Ureter (tissue), 1 donor: Measurements from ENCODE around the gene SOBP. TPM values are rescaled to one million over a fixed set of nuclear protein-coding genes. Genes with fewer than 3 reads are reported as not detected.

ENCODE experiments used
- DNase-seq: peaks from one replicate; pipeline ENCODE4 v3.0.0-alpha.2; 2020; ENCODE audit warnings: low spot score
- total RNA-seq: library from RNA; stranded (reverse); gene quantifications from one replicate; pipeline ENCODE4 v1.2.4, GENCODE V29; 2023
- donor health status: DM: yes; HTN: yes; CAD: no.

SOBP gene
- total RNA-seq, 1 donor from 2014 or later = 12.6 TPM

DNA sequence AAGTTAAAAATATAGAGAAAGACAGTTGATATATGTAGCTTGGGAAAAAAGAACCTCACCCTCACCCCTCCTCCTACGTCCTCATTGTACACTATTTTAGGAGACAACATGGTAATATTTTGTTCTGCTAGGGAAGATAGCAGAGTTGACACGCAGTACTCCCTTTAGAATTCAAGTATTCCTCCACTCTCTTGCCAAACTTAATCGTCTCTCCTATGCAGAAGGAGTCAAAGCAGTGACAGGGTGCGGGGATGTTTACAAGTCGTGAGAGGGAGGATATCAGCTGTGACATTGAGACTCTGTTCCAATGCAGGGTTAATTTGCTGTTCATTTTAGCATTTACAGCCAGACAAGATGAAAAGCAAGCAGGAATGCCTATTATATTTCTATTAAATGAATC is 97.5 kb downstream of the SOBP start:
- no peak for DNase-seq

DNA sequence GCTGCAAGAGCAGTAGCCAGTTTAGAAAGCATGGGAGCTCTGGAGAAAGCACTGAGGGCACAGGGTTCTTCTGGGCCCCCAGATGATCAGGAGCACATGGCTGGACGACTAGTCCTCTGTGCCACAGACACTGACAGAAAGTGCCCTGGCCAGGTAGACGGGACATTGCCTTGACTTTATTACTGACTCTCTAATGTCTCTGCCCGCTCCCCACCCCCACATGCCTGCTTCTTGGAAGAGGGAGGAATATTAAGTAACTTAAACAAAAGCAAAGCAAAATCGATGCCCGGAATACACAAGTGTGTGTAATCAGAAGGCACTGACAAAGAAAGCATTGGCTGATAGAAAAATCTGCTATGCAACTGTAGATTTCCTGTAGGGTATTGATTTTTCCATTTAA is 99.3 kb downstream of the SOBP start:
- no peak for DNase-seq

DNA sequence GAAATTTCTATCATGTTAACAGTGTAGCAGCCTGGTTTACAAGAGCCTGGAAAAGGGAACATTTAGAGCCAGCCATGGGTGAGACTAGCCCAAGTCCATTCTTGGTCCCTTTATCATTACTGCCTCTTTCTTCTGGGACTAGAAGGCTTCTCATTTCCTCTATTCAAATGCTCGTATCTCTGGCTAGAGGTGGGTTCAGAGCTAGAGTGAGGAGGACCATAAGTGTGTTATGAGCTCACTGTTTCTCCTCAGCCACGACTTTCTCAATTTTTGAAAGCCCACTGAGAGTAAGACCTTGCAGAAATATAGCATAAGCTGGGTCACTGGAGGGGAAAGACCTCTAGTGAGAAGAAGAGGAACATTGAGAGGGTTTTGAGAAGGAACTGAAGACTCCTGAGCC is 100.0 kb downstream of the SOBP start:
- DNase-seq = no peak

DNA sequence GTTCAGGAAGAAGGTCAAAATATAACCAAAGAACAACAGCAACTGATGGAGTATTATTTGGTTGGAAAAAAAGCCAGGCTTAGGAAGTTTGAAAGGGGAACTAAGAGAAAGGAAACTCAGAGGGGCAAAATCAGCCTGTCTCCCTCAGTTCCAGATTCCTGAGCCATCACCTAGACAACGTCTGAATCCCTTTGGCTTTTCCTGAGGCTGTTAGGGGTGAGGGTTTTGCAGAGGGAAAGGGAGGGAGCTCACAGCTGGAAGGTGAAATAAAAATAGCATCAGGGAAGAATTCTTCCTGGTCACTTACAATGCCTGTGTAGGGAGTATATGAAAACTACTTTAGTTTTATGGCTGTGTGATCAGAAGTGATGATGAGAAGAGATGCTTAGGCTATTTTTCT is 100.5 kb downstream of the SOBP start:
- DNase-seq = no peak

DNA sequence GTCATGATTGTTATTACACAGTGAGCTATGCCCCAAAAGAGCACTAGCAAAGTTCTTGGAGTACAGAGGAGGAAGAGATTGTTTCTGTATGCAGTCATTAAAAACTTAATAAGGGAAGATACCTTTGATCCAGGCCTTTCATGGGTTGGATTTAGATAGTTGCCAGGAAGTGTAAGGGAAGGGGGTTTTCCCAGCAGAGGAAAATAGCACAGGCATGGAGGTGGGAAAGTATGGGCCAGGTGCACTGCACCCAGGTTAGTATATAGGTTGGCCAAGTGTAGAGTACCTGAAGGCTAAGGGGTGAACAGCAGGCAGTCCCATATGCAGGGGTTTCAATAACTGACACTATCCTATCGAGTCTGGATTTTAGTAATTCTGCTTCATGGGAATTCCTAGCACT is 101.4 kb downstream of the SOBP start:
- DNase-seq = no peak

DNA sequence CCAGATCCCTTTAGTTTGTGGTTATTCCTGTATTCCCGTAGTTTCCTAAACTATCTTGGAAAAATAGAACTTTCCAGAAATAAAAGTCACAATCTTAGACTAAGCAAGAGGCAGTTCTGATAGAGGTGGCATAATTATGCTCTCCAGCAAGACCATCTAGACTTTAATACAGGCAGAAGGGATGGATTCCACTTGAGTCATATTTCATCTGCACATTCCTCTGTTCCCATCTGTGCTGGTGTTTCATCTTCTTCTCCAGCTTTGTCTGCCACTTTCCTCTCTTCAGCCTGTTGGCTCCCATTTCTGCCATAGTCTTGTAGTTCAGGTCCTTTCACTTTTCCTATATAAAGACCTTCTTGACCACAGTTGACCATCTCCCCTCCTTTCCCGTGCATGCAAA is 102.9 kb downstream of the SOBP start:
- DNase-seq = no peak

DNA sequence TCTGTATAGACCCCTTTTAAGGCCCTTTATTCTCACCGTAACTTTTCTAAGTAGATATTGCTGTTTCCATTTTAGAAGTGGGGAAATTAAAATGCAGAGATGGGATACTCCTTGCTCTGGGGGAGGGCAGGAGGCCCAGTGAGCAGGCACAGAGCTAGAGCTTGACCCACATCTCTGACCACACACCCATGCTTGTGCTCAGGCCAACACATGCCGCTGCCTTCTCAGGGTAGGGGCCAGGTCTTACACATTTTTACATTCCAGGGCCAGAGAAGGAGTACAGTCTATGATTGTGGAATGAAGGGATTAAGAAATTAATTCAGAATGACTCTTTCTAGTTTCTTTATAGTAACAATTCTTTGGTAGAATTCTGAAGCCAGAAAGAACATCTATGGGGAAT is 104.8 kb downstream of the SOBP start:
- no peak for DNase-seq

DNA sequence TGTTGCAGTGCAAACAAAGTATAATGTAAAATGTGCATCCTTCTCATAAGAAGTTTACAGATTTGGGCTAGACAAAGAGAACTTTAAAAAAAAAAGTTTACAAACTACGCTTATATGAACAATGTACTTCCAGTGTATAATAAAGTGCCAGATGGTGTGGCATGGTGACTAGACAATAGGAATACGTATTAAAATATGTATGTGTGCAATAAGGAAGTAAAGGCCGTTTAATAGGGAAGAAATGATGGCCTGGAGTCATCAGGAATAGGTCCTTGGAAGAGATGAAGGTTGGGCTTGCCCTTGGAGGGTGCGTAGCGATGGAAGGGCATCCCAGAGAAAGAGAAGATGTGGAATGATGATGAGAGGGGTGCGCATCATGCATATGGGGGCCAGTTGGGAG is 108.2 kb downstream of the SOBP start:
- no peak for DNase-seq

DNA sequence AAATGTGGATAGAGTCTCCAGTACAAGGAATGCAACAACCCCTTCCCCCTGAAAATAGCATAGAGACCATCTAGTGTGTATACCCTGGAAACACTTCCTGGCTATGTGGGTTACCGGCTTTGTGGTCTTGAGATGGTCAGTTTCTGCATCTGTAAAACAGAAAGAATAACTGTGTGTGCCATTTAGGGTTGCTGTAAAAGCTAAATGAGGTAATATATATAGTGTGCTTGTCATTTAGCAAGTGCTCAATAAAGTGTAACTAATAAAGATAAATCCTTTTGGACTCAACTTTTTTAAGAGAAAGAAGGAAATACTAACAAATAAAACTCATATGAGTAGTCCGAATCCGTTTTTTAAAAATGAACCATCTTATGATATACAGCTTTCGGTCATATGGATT is 109.1 kb downstream of the SOBP start:
- no peak for DNase-seq

DNA sequence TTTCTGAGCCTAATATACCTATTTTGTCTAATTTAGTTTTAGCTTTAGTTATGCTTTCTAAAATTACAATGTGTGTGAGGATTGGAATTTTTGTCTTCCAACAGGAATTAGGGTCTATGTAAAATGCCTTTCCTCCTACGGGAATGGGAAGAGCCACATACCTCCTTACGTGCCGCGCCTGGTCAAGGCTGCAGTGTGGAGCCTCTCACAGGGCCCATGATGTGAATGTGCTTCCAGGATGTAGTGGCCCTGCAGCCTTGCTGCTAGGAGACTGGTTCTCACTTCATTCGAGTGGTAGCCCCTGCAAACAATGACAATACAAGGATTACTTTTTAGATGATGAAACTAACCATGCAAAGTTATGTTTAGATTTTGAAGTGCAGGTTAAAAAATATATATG is 110.2 kb downstream of the SOBP start:
- no peak for DNase-seq

DNA sequence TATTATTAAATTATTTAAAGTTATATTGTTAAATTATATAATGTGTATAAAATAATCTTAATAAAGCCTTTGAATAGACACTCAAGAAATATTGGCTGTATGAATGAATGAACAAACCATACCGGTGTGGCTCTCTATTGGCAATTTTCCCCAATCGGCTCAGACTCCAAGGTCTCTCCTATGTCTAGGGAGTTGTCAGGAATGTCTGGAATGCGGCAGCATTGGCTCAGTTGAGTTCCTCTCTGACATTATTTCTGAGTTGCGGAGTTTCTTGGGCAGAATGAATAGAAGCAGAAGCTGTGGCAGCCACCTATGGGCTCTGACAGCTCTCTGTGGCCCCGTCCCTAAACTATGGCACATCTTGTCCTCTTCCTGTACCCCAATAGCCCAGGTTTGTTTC is 111.0 kb downstream of the SOBP start:
- DNase-seq = no peak

DNA sequence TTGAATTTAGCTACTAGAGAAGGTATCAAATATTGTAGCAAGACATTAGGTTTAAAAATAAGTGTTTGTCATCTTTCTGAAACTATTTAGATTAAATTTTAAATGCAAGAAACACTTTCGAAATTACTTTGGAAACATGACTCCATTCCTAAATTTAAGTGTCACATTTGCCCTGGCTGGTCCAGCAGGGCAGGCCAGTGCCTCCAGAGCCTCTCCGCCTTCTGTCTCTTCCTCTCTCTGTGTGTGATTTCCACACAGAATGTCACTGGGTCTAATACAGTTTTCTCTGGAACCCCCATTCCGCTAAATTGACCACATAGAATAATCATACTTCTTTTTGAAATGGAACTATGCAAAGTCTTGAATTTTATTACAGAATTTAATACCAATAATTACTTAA is 111.5 kb downstream of the SOBP start:
- no peak for DNase-seq

DNA sequence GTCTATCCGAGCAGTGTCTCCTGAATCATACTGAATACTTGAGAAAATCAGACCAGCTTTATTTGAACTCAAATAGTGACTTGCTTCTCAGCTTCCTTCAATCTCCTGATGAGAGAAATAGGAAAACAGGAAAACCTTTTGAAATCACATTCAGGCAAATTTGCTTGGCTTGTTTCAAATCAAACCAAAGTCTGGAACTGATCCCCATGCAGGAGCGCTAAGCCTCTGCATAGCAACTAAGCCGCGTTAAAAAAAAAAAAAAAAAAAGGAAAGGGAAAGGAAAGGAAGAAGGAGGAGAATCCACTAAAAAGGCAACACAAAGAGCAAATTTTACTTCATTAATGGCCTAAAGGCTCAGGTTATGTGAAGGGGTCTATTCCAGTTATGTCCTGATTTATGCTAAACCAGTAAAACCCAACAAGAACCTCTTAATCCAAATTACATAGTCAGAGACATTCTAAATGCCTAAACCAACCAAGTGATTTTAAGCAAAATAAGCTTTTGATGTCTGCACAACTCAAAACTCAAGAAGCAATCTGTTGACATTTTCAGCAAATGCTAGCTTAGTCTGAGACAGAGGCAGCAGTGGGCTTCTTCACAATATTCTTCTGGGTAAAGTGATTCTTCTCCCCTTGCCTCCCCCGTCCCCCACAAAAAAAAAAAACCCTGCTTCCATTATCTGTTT is 112.5 kb downstream of the SOBP start:
- DNase-seq = no peak

DNA sequence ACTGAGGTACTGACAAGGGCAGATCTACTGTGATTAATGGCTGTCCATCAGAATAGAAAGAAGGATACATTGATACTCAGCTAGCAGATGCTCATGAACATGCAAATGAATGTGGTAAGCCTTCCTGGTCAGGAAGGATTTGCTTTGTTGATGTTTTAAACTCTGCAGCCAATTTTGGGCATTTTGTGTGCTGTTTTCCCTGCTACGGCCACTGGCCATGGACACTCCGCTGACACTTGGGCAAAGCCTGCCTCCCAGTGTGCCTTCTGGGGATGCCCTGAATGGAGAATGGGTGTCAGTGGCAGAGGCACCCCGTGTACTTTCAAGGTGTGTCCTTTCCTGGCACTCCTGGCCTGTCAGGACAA is 113.1 kb downstream of the SOBP start:
- no peak for DNase-seq

DNA sequence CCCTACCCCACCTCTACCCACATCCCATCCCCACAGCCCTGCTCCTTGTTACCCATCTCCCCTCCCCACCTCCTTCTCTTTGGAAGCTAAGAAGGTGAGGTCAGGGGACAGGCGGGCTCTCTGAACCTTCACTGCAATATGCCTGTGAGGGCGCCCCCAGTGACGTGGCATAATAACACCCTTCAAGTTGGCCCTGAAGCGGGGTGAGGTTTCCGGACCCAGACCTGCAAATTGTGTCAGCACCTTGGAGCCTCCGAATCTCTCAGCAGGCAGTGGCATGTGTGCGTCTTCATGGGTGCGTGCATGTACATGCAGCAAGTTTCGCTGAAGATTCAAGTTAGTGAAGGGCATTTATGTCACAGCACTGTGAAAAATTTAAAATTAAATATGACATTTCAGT is 114.6 kb downstream of the SOBP start:
- no peak for DNase-seq

DNA sequence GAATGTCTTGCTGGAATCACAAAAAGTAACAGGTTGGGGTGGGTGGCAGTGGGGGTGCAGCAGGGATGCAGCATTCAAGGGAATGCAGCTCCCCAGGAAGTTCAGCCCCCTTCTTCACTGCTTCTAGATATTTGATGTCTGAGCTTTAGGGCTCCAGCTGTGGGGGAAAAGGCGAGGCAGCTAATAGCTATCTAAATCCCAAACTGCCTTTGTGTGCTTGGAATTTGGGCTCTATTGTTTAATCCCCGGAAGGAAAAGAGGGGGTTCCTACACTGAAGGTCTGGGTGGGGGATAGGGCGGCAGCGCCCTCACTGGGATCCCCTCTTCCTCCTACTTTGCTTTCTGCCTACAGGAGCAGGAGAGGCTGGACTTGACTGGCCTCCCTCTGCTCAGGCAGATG is 116.5 kb downstream of the SOBP start:
- no peak for DNase-seq

DNA sequence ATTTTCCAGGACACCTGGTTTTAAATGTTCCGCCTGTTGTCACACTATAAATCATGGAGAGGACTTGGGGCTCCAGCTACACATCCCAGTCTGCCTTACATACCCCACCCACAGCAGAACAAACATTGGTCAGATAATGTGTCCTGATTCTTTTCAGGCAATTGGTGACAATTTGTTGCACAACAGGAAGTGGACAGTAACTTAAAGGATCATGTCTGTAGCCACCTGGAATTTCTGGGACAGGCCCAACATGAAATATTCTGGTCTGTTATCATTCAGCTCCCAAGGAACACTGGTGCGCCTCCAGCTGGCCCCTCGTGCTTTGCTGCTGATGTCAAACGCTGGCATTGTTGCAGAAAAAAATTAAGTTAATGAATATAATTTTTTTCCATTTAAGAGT is 117.2 kb downstream of the SOBP start:
- DNase-seq = no peak

DNA sequence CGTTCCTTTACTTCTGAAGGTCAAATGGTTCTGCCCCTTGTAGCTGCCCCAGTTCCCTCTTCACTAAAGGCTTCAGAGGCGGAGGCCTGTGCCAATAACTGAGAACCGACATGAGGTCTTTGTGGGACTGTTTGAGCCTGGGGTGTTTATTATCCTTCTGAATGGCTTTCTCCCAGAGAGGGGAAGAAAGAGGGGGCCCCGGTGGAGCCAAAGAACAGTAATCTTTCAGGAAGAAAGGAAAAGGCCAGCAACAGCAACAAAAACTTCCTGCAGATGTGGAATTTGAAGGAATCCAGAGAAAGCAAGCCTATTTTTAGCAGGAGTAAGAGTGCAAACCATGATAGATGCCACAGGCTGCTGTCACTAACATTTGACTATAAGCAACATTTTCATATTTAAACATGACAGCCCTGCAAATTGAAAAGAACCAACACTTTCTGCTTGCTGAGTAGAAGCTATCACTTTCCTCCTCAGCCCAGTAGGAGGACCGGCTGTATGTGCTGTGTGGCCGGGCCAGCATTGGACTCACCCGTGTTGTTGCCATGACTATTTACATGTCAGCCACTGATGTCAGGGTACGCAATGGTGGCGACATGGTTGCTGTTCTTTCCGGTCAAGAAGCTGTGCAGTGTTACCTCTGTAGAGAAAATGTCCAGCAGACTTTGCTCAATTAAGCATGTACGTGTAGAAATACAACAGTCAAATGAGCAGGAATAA is 121.3 kb downstream of the SOBP start:
- DNase-seq = no peak

DNA sequence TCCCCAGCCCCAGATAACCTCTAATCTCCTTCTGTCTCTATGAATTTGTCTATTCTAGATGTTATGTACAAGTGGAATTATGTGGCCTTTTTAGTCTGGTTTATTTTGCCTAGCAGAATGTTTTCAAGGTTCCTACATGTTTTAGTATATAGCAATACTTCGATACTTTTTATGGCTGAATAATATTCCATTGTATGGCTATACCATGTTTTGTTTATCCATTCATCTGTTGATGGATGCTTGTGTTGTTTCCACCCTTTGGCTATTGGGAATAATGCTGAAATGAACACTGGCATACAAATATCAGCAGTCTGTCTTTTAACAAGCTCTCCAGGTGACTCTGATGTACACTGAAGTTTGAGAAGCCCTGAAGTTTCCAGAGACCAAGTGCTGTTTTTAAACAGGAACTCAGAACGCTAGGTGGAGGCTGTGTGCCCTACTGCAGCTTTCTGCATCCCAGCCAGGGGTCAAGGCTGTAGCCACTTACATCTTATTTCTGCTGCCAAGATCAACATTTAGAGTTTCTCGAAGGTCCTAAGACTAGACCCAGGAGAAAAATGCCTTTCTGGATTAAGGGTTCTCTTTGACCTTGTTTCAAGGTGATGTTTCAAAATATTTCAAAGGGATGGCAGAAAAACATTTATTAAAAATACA is 123.0 kb downstream of the SOBP start:
- no peak for DNase-seq

DNA sequence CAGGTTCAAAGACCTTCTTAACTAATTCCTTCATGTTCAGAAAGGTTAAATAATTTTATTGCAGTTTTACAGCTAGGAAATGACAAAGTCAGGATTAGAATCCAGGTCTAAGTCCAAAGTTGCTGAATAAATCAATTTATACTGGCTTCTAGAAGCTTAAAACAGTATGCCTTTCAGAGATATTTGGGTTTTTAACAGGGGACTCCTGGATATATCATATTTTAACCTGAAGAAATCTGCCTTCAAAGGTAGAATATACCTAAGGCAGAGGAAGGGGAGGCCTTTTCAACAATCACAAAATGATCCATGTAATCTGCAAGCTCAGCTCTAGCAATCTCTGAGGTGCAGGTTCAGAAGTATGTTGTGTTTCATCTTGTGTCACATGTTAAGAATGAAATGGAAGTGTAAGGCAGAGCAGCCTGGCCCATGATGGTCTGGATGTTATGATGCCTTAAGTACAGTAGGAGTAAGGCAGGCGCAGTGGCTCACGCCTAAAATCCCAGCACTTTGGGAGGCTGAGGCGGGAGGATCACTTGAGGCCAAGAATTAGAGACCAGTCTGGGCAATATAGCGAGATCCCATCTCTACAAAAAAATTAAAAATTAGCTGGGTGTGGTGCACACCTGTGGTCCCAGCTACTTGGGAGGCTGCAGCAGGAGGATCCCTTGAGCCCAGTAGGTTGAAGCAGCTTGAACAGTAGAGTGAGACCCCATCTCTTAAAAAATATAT is 123.9 kb downstream of the SOBP start:
- no peak for DNase-seq

DNA sequence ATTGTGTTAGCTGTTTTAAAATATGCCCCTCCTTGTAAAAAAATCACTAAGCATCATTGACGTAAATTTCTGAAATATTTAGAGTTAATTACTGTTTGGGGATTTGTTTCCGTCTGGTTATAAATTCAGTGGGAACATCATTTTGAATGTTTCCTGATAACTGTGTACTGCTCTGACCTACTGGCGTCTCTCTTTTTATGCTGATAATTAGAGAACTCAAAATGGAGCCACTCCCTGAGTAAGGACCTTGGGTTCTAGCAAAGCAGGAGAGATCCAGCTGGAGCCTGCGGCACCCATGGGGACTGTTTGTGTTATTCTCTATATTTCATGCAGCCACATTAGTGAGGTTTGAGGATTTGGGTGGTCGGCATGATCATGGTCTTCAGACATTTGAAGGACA is 124.9 kb downstream of the SOBP start:
- no peak for DNase-seq

DNA sequence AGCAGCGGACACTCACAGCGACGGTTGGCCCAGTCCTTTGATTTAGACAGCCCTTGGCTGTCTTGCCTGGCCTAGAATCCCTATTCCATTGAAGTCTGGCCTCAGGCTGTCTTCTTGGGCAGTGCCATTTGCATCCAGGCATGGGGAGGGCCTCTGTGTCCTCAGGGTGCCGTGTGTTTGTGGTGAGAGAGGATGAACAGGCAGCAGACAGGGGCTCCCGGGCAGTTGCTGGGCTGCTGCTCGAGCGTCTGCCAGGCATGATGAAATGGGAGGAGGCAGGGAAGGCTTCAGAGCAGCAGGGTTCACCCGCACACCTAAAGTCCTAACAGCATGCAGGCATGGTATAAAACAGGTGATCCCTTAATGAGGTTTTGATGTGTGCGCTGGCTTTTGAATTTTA is 126.9 kb downstream of the SOBP start:
- no peak for DNase-seq
